Measurements from ENCODE around the gene PDCD2L. TPM values are rescaled to one million over a fixed set of nuclear protein-coding genes. Genes with fewer than 3 reads are reported as not detected.
"Not testable (repeated sequence)": the region's sequence is repeated elsewhere in the genome, so short reads cannot be mapped to it uniquely, and the experiment has no call there.

Gene PDCD2L
- total RNA-seq, 6 donors from 2014 or later, result 3.2 to 35.6 (median 9.5) TPM

DNA sequence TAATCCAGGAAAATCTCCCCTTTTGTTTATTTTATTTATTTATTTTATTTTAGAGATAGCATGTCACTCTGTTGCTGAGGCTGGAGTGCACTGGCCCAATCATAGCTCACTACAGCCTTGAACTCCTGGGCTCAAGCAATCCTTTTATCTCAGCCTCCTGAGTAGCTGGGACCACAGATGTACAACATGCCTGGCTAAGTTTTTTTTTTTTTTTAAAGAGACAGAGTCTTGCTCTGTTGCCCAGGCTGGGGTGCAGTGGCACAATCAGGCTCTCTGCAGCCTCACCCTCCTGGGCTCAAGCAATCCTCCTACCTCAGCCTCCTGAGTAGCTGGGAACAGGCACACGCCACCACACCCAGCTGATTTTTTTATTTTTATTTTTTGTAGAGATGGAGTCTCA is 6.3 kb upstream of the PDCD2L start:
- Histone ChIP-seq H3K27ac (no peak overlapping the region), H3K27me3 (no peaks in the 10 kb centered on the region), H3K9me3 (no peaks in the 10 kb centered on the region), H3K4me3 (no peak overlapping the region), H3K4me1 (peaks cover 0 to 5% (median 0%) of the 10 kb centered on the region in 4 donors), H3K36me3 (peaks cover 10 to 80% (median 57%) of the 10 kb centered on the region in 4 donors)
- DNase-seq (no peak), ATAC-seq (ENCODE audit: low FRiP score in 2 of 2) (no peak)
- TF ChIP-seq EP300 (IDR thresholded peaks at IDR 0.05), result no peak
- TF ChIP-seq, protein P1, sequence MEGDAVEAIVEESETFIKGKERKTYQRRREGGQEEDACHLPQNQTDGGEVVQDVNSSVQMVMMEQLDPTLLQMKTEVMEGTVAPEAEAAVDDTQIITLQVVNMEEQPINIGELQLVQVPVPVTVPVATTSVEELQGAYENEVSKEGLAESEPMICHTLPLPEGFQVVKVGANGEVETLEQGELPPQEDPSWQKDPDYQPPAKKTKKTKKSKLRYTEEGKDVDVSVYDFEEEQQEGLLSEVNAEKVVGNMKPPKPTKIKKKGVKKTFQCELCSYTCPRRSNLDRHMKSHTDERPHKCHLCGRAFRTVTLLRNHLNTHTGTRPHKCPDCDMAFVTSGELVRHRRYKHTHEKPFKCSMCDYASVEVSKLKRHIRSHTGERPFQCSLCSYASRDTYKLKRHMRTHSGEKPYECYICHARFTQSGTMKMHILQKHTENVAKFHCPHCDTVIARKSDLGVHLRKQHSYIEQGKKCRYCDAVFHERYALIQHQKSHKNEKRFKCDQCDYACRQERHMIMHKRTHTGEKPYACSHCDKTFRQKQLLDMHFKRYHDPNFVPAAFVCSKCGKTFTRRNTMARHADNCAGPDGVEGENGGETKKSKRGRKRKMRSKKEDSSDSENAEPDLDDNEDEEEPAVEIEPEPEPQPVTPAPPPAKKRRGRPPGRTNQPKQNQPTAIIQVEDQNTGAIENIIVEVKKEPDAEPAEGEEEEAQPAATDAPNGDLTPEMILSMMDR (IDR thresholded peaks at IDR 0.05), result no peak
- no peak for TF ChIP-seq POLR2AphosphoS5 (IDR thresholded peaks at IDR 0.05)
- no peak for TF ChIP-seq POLR2A (IDR thresholded peaks at IDR 0.05)
- WGBS, 2 donors, result 96 to 100% methylated on average over 1 of the region's 1 CpG

DNA sequence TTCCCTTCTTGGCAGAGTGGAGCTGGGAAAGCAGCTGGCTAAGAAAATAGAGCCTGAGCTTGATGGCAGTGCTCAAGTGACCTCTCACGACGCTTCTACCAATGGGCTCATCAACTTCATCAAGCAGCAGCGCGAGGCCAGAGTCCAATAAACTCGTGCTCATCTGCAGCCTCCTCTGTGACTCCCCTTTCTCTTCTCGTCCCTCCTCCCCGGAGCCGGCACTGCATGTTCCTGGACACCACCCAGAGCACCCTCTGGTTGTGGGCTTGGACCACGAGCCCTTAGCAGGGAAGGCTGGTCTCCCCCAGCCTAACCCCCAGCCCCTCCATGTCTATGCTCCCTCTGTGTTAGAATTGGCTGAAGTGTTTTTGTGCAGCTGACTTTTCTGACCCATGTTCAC is 4.3 kb upstream of the PDCD2L start:
- Histone ChIP-seq H3K9me3 (no peaks in the 10 kb centered on the region), H3K27me3 (no peaks in the 10 kb centered on the region), H3K36me3 (peaks cover 6 to 59% (median 44%) of the 10 kb centered on the region in 4 donors), H3K4me3 (no peak overlapping the region), H3K4me1 (peaks cover 0 to 16% (median 6%) of the 10 kb centered on the region in 4 donors), H3K27ac (no peak overlapping the region)
- ATAC-seq (ENCODE audit: low FRiP score in 2 of 2) (no peak), DNase-seq (no peak)
- WGBS, 2 donors, result 92 to 93% methylated on average over 9 of the region's 9 CpGs
- TF ChIP-seq POLR2AphosphoS5 (IDR thresholded peaks at IDR 0.05) (no peak), POLR2A (IDR thresholded peaks at IDR 0.05) (no peak), EP300 (IDR thresholded peaks at IDR 0.05) (no peak)
- TF ChIP-seq, protein P1 (IDR thresholded peaks at IDR 0.05), result no peak

DNA sequence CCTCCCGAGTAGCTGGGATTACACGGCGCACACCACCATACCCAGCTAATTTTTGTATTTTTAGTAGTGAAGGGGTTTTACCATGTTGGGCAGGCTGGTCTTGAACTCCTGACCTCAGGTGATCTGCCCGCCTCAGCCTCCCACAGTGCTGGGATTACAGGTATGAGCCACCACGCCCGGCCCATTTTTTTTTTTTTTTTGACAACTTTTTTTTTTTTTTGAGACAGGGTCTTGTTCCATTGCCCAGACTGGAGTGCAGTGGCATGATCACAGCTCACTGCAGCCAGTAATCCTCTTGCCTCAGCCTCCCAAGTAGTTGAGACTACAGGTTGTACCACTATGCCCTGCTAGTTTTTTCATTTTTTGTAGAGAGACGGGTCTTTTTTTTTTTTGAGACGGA is 3.4 kb upstream of the PDCD2L start:
- not testable (repeated sequence) for ATAC-seq (ENCODE audit: low FRiP score in 2 of 2)

DNA sequence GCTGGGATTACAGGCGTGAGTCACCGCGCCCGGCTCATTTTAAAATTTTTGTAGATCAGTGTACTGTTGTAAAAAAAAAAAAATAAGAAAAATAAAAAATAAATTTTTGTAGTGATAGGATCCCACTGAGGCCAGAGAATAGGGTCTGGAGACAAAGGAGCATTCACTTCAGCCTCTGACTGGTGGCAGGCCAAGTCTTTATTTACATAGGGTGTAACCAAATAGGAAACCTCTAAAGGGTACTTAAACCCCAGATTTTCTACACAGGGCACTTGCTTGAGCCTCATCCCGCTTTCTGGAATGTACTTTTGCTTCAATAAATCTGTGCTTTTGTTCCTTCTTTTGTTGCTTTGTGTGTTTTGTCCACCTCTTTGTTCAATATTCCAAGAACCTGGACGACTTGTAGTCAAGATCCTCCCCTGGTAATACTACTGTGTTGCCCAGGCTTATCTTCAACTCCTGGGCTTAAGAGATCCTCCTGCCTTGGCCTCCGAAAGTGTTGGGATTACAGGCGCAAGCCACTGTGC is 2.1 kb upstream of the PDCD2L start:
- no peak for DNase-seq
- no peak for TF ChIP-seq POLR2AphosphoS5 (IDR thresholded peaks at IDR 0.05)
- no peak for TF ChIP-seq POLR2A (IDR thresholded peaks at IDR 0.05)
- TF ChIP-seq, protein P1 (IDR thresholded peaks at IDR 0.05), result no peak
- no peak for TF ChIP-seq EP300 (IDR thresholded peaks at IDR 0.05)
- Histone ChIP-seq H3K4me1 (peaks cover 0 to 20% (median 8%) of the 10 kb centered on the region in 4 donors), H3K4me3 (no peak overlapping the region), H3K27me3 (no peaks in the 10 kb centered on the region), H3K9me3 (no peaks in the 10 kb centered on the region), H3K36me3 (peaks cover 0 to 37% (median 27%) of the 10 kb centered on the region in 4 donors), H3K27ac (no peak overlapping the region)
- WGBS, 2 donors, result 86 to 87% methylated on average over 8 of the region's 8 CpGs
- no peak for ATAC-seq (ENCODE audit: low FRiP score in 2 of 2)

More for the DNA sequence above, 3.4 kb upstream of the PDCD2L start:
- Histone ChIP-seq H3K4me1 (peaks cover 0 to 20% (median 8%) of the 10 kb centered on the region in 4 donors), H3K36me3 (peaks cover 3 to 50% (median 38%) of the 10 kb centered on the region in 4 donors)
- H3K27ac ChIP-seq, H3K4me3 ChIP-seq, H3K27me3 ChIP-seq, DNase-seq, H3K9me3 ChIP-seq: not testable (repeated sequence)
- WGBS, 2 donors, result 95 to 96% methylated on average over 8 of the region's 8 CpGs

DNA sequence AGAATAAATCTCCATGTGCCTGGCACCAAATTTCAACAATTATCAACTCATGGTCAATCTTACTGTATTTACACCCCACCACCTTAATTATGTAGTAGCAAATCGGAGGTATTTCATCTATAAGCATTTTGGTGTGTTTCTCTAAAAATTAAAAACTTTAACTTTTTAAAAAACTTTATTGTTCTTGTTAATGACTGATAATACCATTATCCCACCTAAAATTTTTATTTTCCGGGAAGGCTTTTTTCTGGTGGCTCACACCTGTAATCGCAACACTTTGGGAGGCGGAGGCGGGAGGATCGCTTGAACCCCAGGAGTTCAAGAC is 453 bp upstream of the PDCD2L start:
- H3K36me3 ChIP-seq, result peaks cover 0 to 22% (median 19%) of the 10 kb centered on the region in 4 donors
- ATAC-seq (ENCODE audit: low FRiP score in 2 of 2) (no peak), DNase-seq (no peak)
- H3K4me3 ChIP-seq, result peak overlapping the region in 3 of 4 donors; percentile 63 to 97 (median 83)
- WGBS, 2 donors, result 38 to 43% methylated on average over 6 of the region's 6 CpGs
- TF ChIP-seq, protein P1 (IDR thresholded peaks at IDR 0.05), result no peak
- TF ChIP-seq EP300 (IDR thresholded peaks at IDR 0.05), result no peak
- H3K27ac ChIP-seq, result peak overlapping the region in 3 of 4 donors; percentile 49 to 78 (median 77)
- peaks cover 0 to 20% (median 8%) of the 10 kb centered on the region in 4 donors for H3K4me1 ChIP-seq
- no peaks in the 10 kb centered on the region for H3K9me3 ChIP-seq
- H3K27me3 ChIP-seq, result no peaks in the 10 kb centered on the region

Data from upper lobe of left lung (tissue), 6 donors.